Omental fat pad (tissue), 4 donors: ENCODE measurements around the gene WRAP73. TPM values are rescaled to one million over a fixed set of nuclear protein-coding genes. Genes with fewer than 3 reads are reported as not detected.

ENCODE experiments used
- ATAC-seq: fragments of 150-250 bp; one replicate; pipeline ENCODE4 v1.9.1; 2016; ENCODE audit warnings: mild to moderate bottlenecking, moderate library complexity; ENCODE audit not compliant: low FRiP score
- DNase-seq: peaks from one replicate; pipeline ENCODE4 v3.0.0-alpha.2; 2019; ENCODE audit warnings: low spot score
- CTCF ChIP-seq, 3 donors: fragments of 450-650 bp; IDR thresholded peaks; one replicate each; pipeline ENCODE4 v1.5.1; 2016 to 2017; ENCODE audit warnings: antibody characterized with exemption in 3 of 3, mild to moderate bottlenecking in 3 of 3, moderate library complexity in 2 of 3
- total RNA-seq, 4 donors: library from RNA; depleted of rRNA; stranded (reverse); fragments of >200 nt; gene quantifications; one replicate each; pipeline ENCODE4 v1.1.0, GENCODE V29; 2016

The WRAP73 gene
- total RNA-seq, 4 donors from 2014 or later: 10.4 to 31.2 (median 15.5) TPM

DNA sequence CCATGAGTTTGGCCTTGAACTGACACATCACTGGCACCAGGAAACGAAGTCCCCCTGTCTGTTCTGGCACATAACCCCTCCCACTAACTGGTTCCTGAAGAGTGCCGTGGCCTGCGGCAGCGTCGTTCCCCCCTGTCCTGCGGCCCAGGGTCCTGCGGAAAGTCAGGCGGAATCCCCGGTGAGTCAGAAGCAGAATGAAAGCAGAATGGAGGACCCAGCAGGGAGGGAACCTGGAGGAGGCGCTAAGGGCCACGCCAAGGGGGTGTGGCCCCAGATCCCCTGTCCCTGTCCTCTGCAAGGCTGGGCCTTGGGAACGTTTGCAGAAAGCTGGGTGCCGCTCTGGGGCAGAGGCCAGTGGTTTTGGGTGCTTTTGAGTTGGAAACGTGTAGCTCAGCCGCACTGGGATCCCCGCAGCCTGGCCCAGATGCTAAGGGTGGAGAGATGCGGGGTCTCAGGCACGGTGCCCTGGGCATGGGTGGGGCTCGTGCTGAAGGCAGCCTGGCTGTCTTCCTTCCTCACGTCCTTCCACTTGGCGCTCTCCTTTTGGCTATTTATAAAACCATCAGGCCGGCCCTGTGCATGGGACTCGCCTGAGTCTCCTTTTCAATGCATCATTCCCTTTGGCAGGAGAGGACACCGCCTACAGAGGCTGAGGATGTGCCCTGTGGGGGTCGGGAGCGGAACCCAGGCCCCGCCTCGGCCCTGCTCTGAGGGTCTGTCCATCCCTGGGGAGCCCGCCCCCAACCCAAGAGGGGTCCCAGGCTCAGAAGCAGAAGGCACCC, 38.6 kb upstream of the WRAP73 start:
- ATAC-seq (no peak), DNase-seq (no peak)
- no peak for TF ChIP-seq CTCF (IDR thresholded peaks at IDR 0.05)

DNA sequence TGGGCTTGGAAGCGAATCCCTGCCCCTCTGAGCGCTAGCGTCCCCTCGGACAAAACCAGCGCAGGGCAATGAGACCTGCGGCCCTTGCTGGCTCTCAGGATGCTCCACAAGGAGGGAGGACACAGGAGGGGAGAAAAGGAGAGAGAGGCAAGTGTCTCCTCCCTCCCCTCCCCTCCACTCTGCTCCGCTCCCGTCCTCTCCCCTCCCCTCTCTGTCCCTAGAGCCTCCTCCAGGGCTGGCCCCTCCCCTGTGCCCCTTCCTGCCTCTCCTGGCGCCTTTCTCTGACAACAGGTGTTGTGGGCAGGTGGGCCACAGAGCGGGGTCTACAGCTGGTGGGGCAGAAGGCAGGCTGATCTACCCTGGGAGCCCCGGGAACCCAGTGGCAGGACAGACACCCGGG, 37.6 kb upstream of the WRAP73 start:
- DNase-seq (no peak), ATAC-seq (no peak)
- TF ChIP-seq CTCF (IDR thresholded peaks at IDR 0.05): no peak

DNA sequence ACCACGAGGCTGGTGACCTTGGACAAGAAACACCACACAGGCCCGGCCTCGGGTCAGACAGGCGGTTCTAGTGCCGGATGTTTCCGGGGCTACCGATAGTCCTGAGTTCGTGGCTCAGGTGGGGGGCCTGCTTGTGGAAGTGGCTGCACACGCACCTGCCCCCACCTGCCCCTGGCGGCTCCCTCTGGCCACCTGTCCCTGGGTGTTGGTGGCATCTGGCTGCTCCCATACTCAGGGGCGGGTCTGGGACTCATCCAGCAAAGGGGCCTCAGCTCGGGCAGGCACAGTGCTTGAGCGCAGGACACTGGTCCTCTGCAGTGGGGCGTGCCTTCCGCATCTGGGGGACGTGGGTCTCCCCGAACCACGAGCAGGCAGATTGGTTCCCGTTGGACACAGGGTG, 36.0 kb upstream of the WRAP73 start:
- no peak for DNase-seq
- no peak for ATAC-seq
- no peak for TF ChIP-seq CTCF (IDR thresholded peaks at IDR 0.05)

- no peak for DNase-seq
- TF ChIP-seq CTCF (IDR thresholded peaks at IDR 0.05): no peak
- no peak for ATAC-seq
Observed at GRCh38 chr1:3685222-3685621, 35.3 kb upstream of the WRAP73 start.

DNA sequence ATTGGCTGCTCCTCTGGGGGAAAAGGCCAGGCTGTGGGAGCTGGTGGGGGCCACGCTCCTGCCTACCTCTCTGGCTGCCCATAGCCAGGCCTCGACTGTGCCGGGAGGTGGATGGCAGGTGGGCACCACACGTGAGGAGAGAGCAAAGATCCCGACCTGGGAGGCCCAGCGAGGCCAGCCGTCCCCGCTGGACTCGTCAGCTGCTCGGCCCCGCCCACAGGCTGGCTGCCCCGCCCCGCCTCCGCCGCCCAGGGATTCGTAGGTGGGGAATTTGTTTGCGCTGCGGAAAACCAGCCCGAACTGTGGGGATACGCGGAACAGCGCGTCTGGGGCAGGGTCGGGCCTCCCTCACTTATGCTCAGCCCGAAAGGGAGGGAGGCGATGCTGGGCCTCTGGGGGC, 34.1 kb upstream of the WRAP73 start:
- ATAC-seq (no peak), DNase-seq (no peak)
- no peak for TF ChIP-seq CTCF (IDR thresholded peaks at IDR 0.05)

DNA sequence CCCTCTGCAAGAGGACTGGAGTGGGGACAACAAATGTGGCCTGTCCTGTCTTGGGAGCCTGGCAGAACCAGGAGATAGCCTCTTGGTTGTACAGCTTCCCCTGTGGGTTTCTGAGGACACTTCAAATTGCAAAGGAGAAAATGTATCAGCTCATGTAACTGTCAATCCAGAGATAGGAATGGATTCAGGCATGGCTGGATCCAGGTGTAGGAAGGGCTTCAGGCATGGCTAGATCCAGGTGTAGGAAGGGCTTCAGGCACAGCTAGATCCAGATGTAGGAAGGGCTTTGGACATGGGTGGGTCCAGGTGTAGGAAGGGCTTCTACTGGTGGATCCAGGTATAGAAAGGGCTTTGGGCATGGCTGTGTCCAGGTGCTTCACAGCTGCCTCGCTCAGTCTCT, 33.3 kb upstream of the WRAP73 start:
- DNase-seq (no peak), ATAC-seq (no peak)
- no peak for TF ChIP-seq CTCF (IDR thresholded peaks at IDR 0.05)
